ENCODE measurements around the gene MIPOL1.

- TF ChIP-seq CTCF (conservative IDR thresholded peaks at IDR 0.05; ENCODE audit: low read length): no peak
- TF ChIP-seq EZH2phosphoT487 (IDR thresholded peaks at IDR 0.05; ENCODE audit: borderline replicate concordance, low read depth, low read length): no peak
Observed at GRCh38 chr14:37587881-37588666, 390.3 kb downstream of the MIPOL1 start.
